ENCODE results near the gene LYRM4.
"Not testable (repeated sequence)": the region's sequence is repeated elsewhere in the genome, so short reads cannot be mapped to it uniquely, and the experiment has no call there.

Gene LYRM4

GRCh38 chr6:5139828-5140771 lies 120.7 kb downstream of the LYRM4 start:
- DNase-seq: no peak

GRCh38 chr6:5138995-5139827 lies 121.5 kb downstream of the LYRM4 start:
- no peak for DNase-seq

GRCh38 chr6:5136851-5137250 lies 123.9 kb downstream of the LYRM4 start:
- no peak for DNase-seq

- DNase-seq: peak in 2 of 5 donors; percentile 11 to 36
Observed at GRCh38 chr6:5135788-5136376, 124.9 kb downstream of the LYRM4 start.

GRCh38 chr6:5133943-5134342 lies 126.8 kb downstream of the LYRM4 start:
- DNase-seq: no peak

- DNase-seq: no peak
Observed at GRCh38 chr6:5132731-5133130, 128.0 kb downstream of the LYRM4 start.

GRCh38 chr6:5130135-5130866 lies 130.4 kb downstream of the LYRM4 start:
- DNase-seq: no peak

- DNase-seq: no peak
Observed at GRCh38 chr6:5128351-5128750, 132.4 kb downstream of the LYRM4 start.

GRCh38 chr6:5127106-5127687 lies 133.6 kb downstream of the LYRM4 start:
- DNase-seq: no peak

- DNase-seq: no peak
Observed at GRCh38 chr6:5126214-5126613, 134.5 kb downstream of the LYRM4 start.

GRCh38 chr6:5125152-5126006 lies 135.4 kb downstream of the LYRM4 start:
- DNase-seq: no peak

GRCh38 chr6:5124526-5124925 lies 136.2 kb downstream of the LYRM4 start:
- DNase-seq: no peak

- no peak for DNase-seq
Observed at GRCh38 chr6:5123296-5124143, 137.2 kb downstream of the LYRM4 start.

GRCh38 chr6:5122504-5123112 lies 138.1 kb downstream of the LYRM4 start:
- DNase-seq: no peak

- DNase-seq: no peak
Observed at GRCh38 chr6:5121956-5122355, 138.8 kb downstream of the LYRM4 start.

GRCh38 chr6:5121479-5121878 lies 139.3 kb downstream of the LYRM4 start:
- no peak for DNase-seq

- DNase-seq: not testable (repeated sequence)
Observed at GRCh38 chr6:5120543-5120942, 140.2 kb downstream of the LYRM4 start.

- DNase-seq: no peak
Observed at GRCh38 chr6:5120011-5120410, 140.7 kb downstream of the LYRM4 start.

- no peak for DNase-seq
Observed at GRCh38 chr6:5119090-5119951, 141.4 kb downstream of the LYRM4 start.

Data from T-helper 1 cell (primary cell).